Activated CD8-positive, alpha-beta T cell treated with anti-CD3 and anti-CD28 coated beads for 36 hours (primary cell): ENCODE measurements around the gene XPR1. TPM values are rescaled to one million over a fixed set of nuclear protein-coding genes. Genes with fewer than 3 reads are reported as not detected.

Experiments used
- ATAC-seq: fragments of 200-7000 bp; cut with Tn5 transposase; one replicate; pipeline ENCODE4 v1.10.0; 2021; ENCODE audit warnings: mild to moderate bottlenecking, moderate library complexity
- CTCF ChIA-PET: fragments of 350-600 bp; sonication (Branson Sonifier 250); formaldehyde crosslinking; loops from one replicate; lab custom pipeline; 2021; ENCODE audit warnings: antibody characterized with exemption; lab: Charles Lee
- POLR2A ChIA-PET: fragments of 350-600 bp; sonication (Branson Sonifier 250); formaldehyde crosslinking; loops from one replicate; lab custom pipeline; 2021; ENCODE audit warnings: antibody characterized with exemption; lab: Charles Lee
- DNase-seq: peaks from one replicate; pipeline ENCODE4 v3.0.0-alpha.2; 2020
- H3K27ac Mint-ChIP-seq: one replicate; pipeline ENCODE4 v1.8.0; 2021; ENCODE audit warnings: mild to moderate bottlenecking, mixed read lengths
- H3K27me3 Mint-ChIP-seq: one replicate; pipeline ENCODE4 v1.8.0; 2021; ENCODE audit warnings: mixed read lengths
- H3K36me3 Mint-ChIP-seq: one replicate; pipeline ENCODE4 v1.8.0; 2021; ENCODE audit warnings: low read depth, mixed read lengths
- H3K4me1 Mint-ChIP-seq: one replicate; pipeline ENCODE4 v1.8.0; 2021; ENCODE audit warnings: low read depth, mixed read lengths
- H3K4me3 Mint-ChIP-seq: one replicate; pipeline ENCODE4 v1.8.0; 2021; ENCODE audit warnings: mild to moderate bottlenecking, moderate library complexity, mixed read lengths
- H3K9me3 Mint-ChIP-seq: one replicate; pipeline ENCODE4 v1.8.0; 2021; ENCODE audit warnings: mixed read lengths
- intact Hi-C: fragments of 100-400 bp; cut with micrococcal nuclease; formaldehyde crosslinking; loops from one replicate; pipeline ENCODE4 v1.10.0; 2022
- total RNA-seq, 2 experiments: library from RNA; stranded (reverse); gene quantifications; one replicate each; pipeline ENCODE4 v1.2.3, GENCODE V29; 2021
- TF ChIP-seq, protein P1 (sequence below): fragments of 200-600 bp; IDR thresholded peaks from one replicate; pipeline ENCODE4 v1.8.0; 2022; ENCODE audit warnings: antibody characterized with exemption, mild to moderate bottlenecking

XPR1 gene
- total RNA-seq, 2 experiments from 2014 or later = 12.8 to 14.4 TPM

DNA sequence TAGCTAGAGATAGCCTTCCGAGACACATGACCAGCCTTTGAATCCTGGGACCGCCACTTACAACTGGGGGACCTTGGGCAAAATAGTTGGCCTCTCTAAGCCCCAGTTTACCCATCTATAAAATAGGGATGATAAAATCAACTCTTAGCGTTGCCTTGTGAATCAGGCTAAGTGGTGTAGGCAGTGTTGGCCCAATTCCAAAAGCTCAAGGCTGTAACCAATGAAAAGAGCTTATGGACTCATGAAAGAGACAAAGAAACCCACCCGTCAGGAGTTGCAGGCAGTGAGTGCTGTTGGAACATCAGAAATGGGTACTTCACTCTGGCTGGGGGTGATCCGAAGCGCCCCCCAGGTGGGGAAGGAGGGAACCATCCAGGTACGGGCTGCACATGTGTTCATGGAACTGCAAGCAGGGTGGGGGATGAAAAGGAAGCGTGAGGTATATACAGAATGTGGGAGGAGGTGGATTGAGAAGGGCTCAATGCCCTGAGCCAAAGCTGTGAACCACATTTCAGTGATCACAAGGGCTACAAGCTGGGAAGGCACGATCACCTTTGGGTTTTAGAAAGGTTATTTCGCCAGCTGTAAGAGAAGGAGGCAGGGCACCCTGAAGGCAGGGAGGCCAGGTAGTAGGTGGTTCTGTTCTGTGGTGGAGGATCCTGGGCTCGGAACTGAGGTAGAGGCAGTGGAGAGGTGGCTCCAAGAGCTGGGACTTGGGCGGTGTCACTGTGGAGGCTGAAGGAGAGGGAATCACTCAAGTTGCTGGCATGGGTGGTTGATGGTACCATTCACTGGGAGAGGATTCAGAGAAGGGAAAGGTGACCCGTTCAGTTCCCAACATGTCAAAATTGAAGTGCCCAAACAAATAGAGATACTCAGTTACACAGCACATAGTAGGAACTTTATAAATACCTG is 269.5 kb downstream of the XPR1 start:
- no peaks in the 10 kb centered on the region for H3K27me3 Mint-ChIP-seq
- H3K4me3 Mint-ChIP-seq = no peak overlapping the region
- H3K27ac Mint-ChIP-seq = no peak overlapping the region
- no peak for ATAC-seq
- TF ChIP-seq, protein P1, sequence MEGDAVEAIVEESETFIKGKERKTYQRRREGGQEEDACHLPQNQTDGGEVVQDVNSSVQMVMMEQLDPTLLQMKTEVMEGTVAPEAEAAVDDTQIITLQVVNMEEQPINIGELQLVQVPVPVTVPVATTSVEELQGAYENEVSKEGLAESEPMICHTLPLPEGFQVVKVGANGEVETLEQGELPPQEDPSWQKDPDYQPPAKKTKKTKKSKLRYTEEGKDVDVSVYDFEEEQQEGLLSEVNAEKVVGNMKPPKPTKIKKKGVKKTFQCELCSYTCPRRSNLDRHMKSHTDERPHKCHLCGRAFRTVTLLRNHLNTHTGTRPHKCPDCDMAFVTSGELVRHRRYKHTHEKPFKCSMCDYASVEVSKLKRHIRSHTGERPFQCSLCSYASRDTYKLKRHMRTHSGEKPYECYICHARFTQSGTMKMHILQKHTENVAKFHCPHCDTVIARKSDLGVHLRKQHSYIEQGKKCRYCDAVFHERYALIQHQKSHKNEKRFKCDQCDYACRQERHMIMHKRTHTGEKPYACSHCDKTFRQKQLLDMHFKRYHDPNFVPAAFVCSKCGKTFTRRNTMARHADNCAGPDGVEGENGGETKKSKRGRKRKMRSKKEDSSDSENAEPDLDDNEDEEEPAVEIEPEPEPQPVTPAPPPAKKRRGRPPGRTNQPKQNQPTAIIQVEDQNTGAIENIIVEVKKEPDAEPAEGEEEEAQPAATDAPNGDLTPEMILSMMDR = no peak
- H3K36me3 Mint-ChIP-seq = no peaks in the 10 kb centered on the region
- H3K9me3 Mint-ChIP-seq = peaks cover 2% of the 10 kb centered on the region
- intact Hi-C loops = no loop called here
- DNase-seq = no peak
- ChIA-PET CTCF (interaction anchor here (0.9 kb wide), 1 partner anchor 20 kb away, joined by 3 read pairs; no protein-coding TSS in a partner anchor), POLR2A (interaction anchor here (0.6 kb wide), 1 partner anchor 337 kb away, joined by 3 read pairs; no protein-coding TSS in a partner anchor)
- no peaks in the 10 kb centered on the region for H3K4me1 Mint-ChIP-seq

DNA sequence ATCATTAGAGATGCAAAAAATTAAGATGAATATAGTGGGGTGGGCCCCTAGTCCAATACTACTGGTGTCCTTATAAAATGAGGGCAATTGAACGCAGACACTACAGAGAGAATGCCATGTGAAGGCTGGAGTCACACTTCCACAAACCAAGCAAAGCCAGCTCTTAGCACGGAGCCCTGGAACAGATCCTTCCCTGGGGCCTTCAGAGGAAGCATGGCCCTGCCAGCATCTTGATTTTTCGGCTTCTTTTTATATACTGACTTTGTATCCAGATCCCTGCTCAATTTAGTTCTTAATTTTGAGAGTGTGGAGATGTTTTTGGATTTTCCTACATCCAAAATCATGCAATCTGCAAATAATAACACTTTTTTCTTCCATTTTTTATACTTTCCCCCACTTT is 270.7 kb downstream of the XPR1 start:
- intact Hi-C loops = no loop called here
- TF ChIP-seq, protein P1 = no peak
- Mint-ChIP-seq H3K27me3 (peaks cover 2% of the 10 kb centered on the region), H3K36me3 (no peaks in the 10 kb centered on the region), H3K27ac (no peak overlapping the region), H3K4me1 (no peaks in the 10 kb centered on the region), H3K4me3 (no peak overlapping the region), H3K9me3 (peaks cover 2% of the 10 kb centered on the region)
- no peak for DNase-seq
- ATAC-seq = no peak
- CTCF ChIA-PET = no interaction called here
- POLR2A ChIA-PET = no interaction called here

DNA sequence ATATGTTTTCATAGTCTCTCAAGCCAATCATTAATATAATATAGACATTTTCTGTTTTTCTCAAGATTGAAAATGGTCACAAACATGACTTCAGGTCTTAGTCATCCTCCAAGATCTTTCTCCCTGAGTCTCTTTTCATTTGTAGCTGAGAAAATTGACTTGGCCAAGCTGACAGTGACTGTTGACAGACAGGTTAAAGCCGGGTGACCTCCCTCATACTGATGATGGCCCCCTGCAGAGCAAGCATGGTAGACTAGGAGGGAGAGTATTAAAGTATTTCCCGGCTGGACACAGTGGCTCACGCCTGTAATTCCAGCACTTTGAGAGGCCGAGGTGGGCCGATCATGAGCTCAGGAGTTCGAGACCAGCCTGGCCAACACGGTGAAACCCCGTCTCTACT is 274.1 kb downstream of the XPR1 start:
- ATAC-seq = no peak
- TF ChIP-seq, protein P1 = no peak
- intact Hi-C loops = no loop called here

DNA sequence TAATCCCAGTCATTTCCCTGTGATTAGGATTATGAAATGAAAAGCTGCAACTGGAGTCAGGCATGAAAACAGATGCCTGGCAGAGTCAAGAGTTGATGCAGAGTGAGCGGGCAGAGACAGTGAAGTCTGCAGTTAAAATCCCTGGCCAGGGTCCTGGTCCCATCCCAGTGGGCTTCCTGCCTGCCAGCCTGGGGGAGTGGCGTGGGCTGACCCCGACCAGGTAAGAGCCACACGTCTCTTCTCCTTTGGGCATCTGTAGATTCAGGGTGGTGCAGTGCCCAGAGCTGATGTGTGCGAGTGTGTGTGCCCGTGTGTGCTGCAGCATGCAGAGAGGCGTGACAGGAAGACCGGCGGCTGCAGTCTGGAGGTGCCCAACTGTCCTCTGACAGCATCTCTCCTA is 274.7 kb downstream of the XPR1 start:
- Mint-ChIP-seq H3K4me1 (peaks cover 2% of the 10 kb centered on the region), H3K9me3 (peaks cover 2% of the 10 kb centered on the region), H3K36me3 (no peaks in the 10 kb centered on the region), H3K27ac (no peak overlapping the region), H3K4me3 (no peak overlapping the region), H3K27me3 (peaks cover 12% of the 10 kb centered on the region)
- DNase-seq (no peak), ATAC-seq (no peak)
- POLR2A ChIA-PET = no interaction called here
- intact Hi-C loops = no loop called here
- CTCF ChIA-PET = interaction anchor here (1.4 kb wide), 1 partner anchor 25 kb away, joined by 3 read pairs; no protein-coding TSS in a partner anchor
- TF ChIP-seq, protein P1 = no peak

More for the DNA sequence above, 274.1 kb downstream of the XPR1 start:
- ChIA-PET CTCF (no interaction called here), POLR2A (no interaction called here)
- H3K4me3 Mint-ChIP-seq = no peak overlapping the region
- H3K27ac Mint-ChIP-seq = no peak overlapping the region
- peaks cover 9% of the 10 kb centered on the region for H3K27me3 Mint-ChIP-seq
- no peaks in the 10 kb centered on the region for H3K36me3 Mint-ChIP-seq
- H3K9me3 Mint-ChIP-seq = peaks cover 2% of the 10 kb centered on the region
- H3K4me1 Mint-ChIP-seq = peaks cover 2% of the 10 kb centered on the region
- DNase-seq = no peak
